ENCODE measurements around the gene RTN4R.
"Not testable (repeated sequence)": the region's sequence is repeated elsewhere in the genome, so short reads cannot be mapped to it uniquely, and the experiment has no call there.

Gene RTN4R

GRCh38 chr22:20286784-20287423 lies 18.8 kb upstream of the RTN4R start:
- DNase-seq (ENCODE audit: low read depth) = not testable (repeated sequence)

DNA sequence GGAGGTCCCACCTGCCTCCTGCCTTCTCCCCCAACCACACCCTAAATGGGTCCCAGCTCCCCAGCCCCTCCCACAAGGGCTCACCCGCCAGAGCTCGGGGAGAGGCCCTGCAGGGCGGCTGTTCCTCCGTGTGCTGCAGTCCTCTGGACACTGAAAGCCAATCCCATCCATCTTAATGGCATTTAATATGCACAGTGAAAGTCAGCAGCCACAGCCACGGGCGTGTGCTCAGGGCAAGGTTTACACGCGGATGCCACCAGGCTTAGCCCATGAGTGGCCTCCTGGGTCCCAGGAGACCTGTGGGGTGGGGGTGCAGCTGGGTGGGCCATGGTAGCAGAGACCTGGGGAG lies 18.2 kb upstream of the RTN4R start:
- DNase-seq (ENCODE audit: low read depth) = not testable (repeated sequence)

DNA sequence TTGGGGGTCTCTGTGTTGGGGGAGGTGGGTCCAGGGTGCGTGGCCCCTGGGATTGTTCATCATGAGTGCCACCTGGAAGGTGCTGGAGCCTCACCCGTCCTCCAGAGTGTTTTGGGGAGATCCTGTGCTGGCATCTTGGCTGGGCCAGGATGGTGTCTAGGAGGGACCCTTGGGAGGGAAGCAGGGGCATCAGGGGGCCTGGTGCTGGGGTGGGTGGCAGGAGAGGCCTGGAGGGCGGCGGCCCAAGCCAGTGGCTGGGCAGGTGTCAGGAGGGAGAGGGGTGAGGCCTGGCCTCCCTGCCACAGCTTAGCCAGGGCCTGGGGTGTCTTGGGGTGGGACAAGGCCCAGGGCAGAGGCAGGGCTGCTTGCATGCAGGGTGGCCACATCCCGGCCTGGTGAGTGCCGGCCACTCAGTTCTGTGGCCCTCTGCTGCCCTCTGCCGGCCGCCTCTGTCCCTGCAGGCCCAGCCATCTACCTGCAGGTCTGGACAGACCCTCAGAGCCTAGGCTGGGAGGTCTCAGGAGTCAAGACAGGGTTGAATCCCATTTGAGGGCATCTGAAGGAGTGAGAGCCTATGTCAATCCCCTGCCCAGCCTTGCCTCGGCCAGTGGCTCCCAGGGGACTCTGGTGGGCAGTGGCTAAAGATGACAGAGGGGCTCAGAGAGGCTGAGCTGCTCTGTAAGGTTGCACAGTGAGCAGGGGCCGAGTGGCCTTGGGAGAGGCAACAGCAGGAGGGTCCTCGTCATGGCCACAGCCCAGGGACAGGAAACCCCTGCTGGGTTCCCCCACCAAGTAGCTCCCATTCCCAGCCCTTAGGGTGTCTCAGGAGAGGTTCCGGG lies 17.6 kb upstream of the RTN4R start:
- peak; percentile 12 for DNase-seq (ENCODE audit: low read depth)

GRCh38 chr22:20284471-20285086 lies 16.5 kb upstream of the RTN4R start:
- no peak for DNase-seq (ENCODE audit: low read depth)

GRCh38 chr22:20283674-20284066 lies 15.6 kb upstream of the RTN4R start:
- DNase-seq (ENCODE audit: low read depth) = no peak

DNA sequence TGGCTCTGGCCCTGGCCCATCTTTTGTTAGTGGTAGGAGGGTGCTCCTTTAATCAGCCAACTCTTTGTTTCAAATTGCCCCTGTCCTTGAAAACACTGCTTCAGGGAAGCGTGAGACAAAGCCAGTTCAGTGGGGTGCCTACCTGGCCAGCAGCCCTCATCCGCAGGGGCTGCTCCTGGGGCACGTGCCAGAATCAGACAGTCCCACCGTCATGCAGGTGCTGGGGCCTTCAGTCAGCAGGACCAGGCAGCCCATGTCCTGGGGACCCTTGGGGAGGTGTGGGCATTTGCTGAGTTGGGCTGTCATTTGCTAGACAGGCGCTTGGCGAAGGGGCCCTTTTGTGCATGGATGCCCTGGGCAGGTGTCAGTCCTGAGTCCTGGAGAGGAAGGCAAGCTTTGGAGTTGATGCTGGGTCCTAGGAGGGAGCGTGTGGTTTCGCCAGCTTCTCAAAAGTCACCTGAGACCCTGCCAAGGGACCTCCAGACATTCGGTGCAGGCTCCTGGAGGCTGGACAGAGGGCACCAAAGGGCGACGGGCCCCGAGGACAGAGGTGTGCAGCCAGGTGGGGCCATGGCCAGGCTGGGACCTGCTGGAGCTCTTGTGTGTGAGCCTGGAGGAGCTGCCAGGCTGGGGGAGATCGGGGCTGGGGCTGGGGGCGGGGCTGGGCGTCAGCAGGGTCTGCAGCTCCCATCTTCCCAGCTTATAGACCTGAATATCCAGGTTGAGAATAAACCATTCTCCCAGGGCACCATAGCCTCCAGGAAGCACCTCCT lies 15.0 kb upstream of the RTN4R start:
- no peak for DNase-seq (ENCODE audit: low read depth)

- DNase-seq (ENCODE audit: low read depth) = no peak
These were observed 13.8 kb upstream of the RTN4R start for GRCh38 chr22:20281891-20282290.

GRCh38 chr22:20281473-20281872 lies 13.4 kb upstream of the RTN4R start:
- not testable (repeated sequence) for DNase-seq (ENCODE audit: low read depth)

DNA sequence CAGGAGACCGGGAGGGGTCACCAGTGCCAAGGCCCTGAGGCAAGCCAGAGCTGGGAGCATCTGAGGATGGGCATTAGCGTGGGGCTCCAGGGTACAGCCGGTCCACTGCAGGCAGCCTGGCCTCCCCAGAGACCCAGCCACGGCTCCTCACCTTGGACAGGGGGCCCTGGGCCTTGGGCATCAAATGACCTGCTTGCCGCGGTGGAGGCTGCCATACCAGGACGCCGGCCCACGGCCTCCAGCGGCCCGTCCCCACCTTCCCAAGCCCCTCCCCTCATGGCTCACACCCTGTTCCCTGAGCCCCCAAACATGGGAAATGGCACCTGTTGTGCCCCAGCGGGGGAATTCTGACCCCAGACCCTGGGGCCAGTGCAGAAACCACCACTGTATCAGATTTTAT lies 12.7 kb upstream of the RTN4R start:
- DNase-seq (ENCODE audit: low read depth) = no peak

- DNase-seq (ENCODE audit: low read depth) = not testable (repeated sequence)
These were observed 12.0 kb upstream of the RTN4R start for GRCh38 chr22:20280163-20280562.

GRCh38 chr22:20279662-20280134 lies 11.6 kb upstream of the RTN4R start:
- no peak for DNase-seq (ENCODE audit: low read depth)

- DNase-seq (ENCODE audit: low read depth) = not testable (repeated sequence)
These were observed 10.8 kb upstream of the RTN4R start for GRCh38 chr22:20278726-20279490.

DNA sequence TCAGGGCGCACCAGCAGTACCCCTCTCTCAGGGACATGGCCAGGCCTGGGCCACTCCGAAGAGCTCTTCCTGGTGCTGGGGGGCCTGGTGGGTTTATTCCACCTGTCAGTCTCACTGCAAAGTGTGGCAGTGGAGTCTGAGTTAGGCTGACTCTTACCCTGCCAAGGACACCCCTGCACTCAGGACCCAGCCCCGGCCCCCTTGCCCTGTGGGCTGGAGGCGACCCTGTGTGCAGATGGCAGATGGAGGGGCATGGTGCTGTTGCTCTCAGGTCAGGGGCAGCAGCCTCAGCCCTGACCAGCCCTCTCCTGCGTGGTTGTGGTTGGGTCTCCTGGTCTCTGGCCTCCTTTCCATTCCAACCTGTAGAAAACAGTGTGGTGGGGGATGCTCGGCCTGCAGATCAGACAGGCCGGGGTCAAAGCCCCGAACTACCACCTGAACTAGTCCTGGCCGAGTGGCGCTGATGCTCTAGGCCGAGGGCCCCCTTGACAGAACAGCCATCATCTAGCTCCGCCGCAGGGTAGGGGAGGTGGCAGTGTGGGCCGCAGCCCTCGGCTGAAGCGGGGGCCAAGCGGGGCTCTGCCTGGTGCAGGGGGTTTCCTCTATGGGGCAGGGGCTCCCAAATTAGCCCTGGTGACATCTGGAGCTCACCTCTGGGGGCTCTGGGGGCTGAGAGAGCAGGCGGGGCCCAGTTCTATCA lies 10.0 kb upstream of the RTN4R start:
- DNase-seq (ENCODE audit: low read depth) = not testable (repeated sequence)

DNA sequence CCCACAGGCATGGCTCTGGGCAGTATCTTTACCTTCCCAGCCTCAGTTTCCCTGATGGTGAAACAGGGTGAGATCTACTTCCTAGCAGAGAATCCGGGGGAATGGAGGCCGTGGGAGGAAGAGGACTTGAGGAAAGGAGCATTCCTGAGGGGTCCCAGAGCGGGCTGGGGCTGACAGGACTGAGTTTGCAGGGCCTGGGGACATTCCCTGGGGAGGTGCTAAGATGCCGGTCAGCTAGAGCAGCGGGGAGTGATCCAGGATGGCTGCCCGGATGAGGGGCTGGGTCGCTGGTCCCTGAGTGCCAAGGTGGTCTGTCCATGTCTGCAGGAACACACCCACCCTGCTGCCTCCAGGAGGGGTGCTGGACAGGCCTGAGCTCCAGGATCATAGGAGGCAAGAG lies 8.3 kb upstream of the RTN4R start:
- DNase-seq (ENCODE audit: low read depth) = no peak

DNA sequence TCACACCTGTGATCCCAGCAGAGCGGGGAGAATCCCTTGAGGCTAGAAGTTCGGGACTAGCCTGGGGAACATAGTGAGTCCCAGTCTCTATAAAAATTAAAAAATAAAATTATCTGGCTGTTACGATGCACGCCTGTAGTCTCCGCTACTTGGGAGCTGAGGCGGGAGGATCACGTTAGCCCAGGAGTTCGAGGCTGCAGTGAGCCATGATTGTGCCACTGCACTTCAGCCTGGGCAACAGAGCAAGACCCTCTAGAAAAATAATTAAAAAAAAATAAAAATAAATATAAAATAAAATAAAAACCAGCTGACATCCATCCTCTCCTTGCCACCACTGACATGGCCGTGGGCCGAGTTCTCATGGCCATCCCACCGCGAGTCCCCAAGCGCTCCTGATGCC lies 7.7 kb upstream of the RTN4R start:
- no peak for DNase-seq (ENCODE audit: low read depth)

DNA sequence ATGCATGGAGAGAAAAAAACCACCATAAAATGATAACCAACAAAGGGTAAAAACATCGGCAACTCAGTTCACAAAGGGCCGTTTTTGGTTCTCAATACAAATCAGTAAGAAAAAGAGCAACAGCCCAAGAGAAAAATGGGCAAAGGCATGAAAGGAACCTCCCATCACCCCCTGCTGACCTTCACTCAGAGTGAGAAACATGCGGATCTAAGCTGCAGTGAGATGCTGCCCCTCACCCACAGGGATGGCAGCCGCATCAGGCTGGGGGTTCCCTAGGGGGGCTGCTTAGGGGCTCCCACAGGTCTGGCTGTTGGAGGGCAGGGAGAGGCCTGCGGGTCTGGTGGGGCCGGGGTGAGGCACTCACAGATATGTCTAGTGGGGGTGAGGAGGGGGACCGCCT lies 7.2 kb upstream of the RTN4R start:
- not testable (repeated sequence) for DNase-seq (ENCODE audit: low read depth)

- not testable (repeated sequence) for DNase-seq (ENCODE audit: low read depth)
These were observed 6.3 kb upstream of the RTN4R start for GRCh38 chr22:20274374-20274773.

- no peak for DNase-seq (ENCODE audit: low read depth)
These were observed 5.7 kb upstream of the RTN4R start for GRCh38 chr22:20273758-20274181.

DNA sequence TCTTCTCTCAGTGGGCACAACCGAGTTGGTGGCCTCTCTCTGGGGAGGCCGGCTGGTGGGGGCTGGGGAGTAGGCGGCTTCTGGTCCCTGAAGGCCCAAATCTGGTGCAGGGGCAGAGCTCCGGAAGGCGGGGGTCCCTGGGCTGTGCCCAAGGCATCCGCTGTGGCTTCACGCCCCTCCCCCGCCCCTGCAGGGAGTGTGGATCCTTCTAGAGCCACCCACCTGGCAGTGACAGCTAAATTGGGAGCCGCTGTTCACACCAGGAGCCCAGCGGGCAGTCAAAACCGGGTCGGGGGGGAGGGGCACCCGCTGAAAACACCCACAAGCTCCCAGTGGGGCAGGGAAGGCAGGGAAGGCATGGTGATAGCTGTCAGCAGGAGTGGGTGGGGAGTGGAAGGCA lies 4.6 kb upstream of the RTN4R start:
- no peak for DNase-seq (ENCODE audit: low read depth)

GRCh38 chr22:20272174-20272573 lies 4.1 kb upstream of the RTN4R start:
- no peak for DNase-seq (ENCODE audit: low read depth)

Data from stromal cell of bone marrow (primary cell).